Prostate gland (tissue), 2 donors: Measurements from ENCODE around the gene NR2F6.

Experiments
- CTCF ChIP-seq, 4 experiments: fragments of 200-600 bp in 2 of 4; fragments of 450-650 bp in 2 of 4; sonication (generic) in 2 of 4; IDR thresholded peaks; 1 replicate in 3 of 4; 2 replicates in 1 of 4; pipeline ENCODE4 v1.5.1; 2016 to 2019; ENCODE audit warnings: antibody characterized with exemption in 4 of 4, mild to moderate bottlenecking in 2 of 4, moderate library complexity in 2 of 4
- POLR2A ChIP-seq: fragments of 450-650 bp; IDR thresholded peaks from one replicate; pipeline ENCODE4 v1.6.1; 2016; ENCODE audit warnings: antibody characterized with exemption, mild to moderate bottlenecking

GRCh38 chr19:17185590-17185989 lies 60.1 kb downstream of the NR2F6 start:
- TF ChIP-seq POLR2A (no peak), CTCF (IDR thresholded peaks at IDR 0.05) (no peak)
